Smooth muscle cell (in vitro differentiated cells): ENCODE data around the gene PPIE. TPM values are rescaled to one million over a fixed set of nuclear protein-coding genes. Genes with fewer than 3 reads are reported as not detected.

Experiments used
- DNase-seq: peaks from one replicate; lab custom pipeline; 2025; ENCODE audit not compliant: unreplicated experiment; lab: John Stamatoyannopoulos, UW
- H2AFZ ChIP-seq: fragments of 200-600 bp; sonication (generic); 2 replicates; pipeline ENCODE4 v1.6.0; 2016; ENCODE audit warnings: antibody characterized with exemption, low read depth, mild to moderate bottlenecking
- H3F3A ChIP-seq: fragments of 200-600 bp; sonication (generic); 2 replicates; pipeline ENCODE4 v1.6.0; 2017; ENCODE audit warnings: antibody characterized with exemption, low read depth
- H3K27ac ChIP-seq: fragments of 200-600 bp; sonication (generic); 2 replicates; pipeline ENCODE4 v1.5.1; 2016; ENCODE audit warnings: low read depth, mild to moderate bottlenecking
- H3K27me3 ChIP-seq: fragments of 200-600 bp; sonication (generic); 2 replicates; pipeline ENCODE4 v1.6.1; 2016; ENCODE audit warnings: low read depth, mild to moderate bottlenecking
- H3K36me3 ChIP-seq: fragments of 200-600 bp; sonication (generic); 2 replicates; pipeline ENCODE4 v1.5.1; 2016; ENCODE audit warnings: low read depth
- H3K4me1 ChIP-seq: fragments of 200-600 bp; sonication (generic); 2 replicates; pipeline ENCODE4 v1.5.1; 2016; ENCODE audit warnings: low read depth
- H3K4me2 ChIP-seq: fragments of 200-600 bp; sonication (generic); 2 replicates; pipeline ENCODE4 v1.6.0; 2016; ENCODE audit warnings: mild to moderate bottlenecking
- H3K4me3 ChIP-seq: fragments of 200-600 bp; sonication (generic); 2 replicates; pipeline ENCODE4 v1.5.1; 2016; ENCODE audit warnings: mild to moderate bottlenecking
- H3K79me2 ChIP-seq: fragments of 200-600 bp; sonication (generic); 2 replicates; pipeline ENCODE4 v1.6.0; 2016; ENCODE audit warnings: low read depth, mild to moderate bottlenecking
- H3K9ac ChIP-seq: fragments of 200-600 bp; sonication (generic); 2 replicates; pipeline ENCODE4 v1.6.0; 2016; ENCODE audit warnings: low read depth
- H3K9me3 ChIP-seq: fragments of 200-600 bp; sonication (generic); replicated peaks from 2 replicates; pipeline ENCODE4 v1.5.1; 2016; ENCODE audit warnings: low read depth
- H4K20me1 ChIP-seq: fragments of 200-600 bp; sonication (generic); 2 replicates; pipeline ENCODE4 v1.6.0; 2016; ENCODE audit warnings: low read depth
- CTCF ChIP-seq: fragments of 200-600 bp; sonication (generic); IDR thresholded peaks from 2 replicates; pipeline ENCODE4 v1.5.1; 2017; ENCODE audit warnings: borderline replicate concordance, mild to moderate bottlenecking, antibody characterized with exemption; ENCODE audit not compliant: insufficient read depth, poor library complexity, severe bottlenecking
- WGBS: methylation state at CpG from one replicate; pipeline ENCODE4 v1.1.7; 2016; ENCODE audit warnings: low lambda C conversion rate; 5-methylcytosine and 5-hydroxymethylcytosine counted together
- polyA plus RNA-seq: library from polyadenylated mRNA; unstranded; fragments of >200 nt; fragmentation: Nextera tagmentation; extraction: Ambion mirVana; gene quantifications from 2 replicates; pipeline ENCODE4 v1.2.1, GENCODE V29; 2016
- total RNA-seq: library from RNA; depleted of rRNA; stranded (reverse); fragments of >200 nt; gene quantifications from 2 replicates; pipeline ENCODE4 v1.2.3, GENCODE V29; 2014

PPIE gene
- total and polyA plus RNA-seq, 2 experiments from 2014 or later, result 47.8 to 62.0 TPM

GRCh38 chr1:39802496-39803260 is 64.0 kb downstream of the PPIE start:
- no peak overlapping the region for H3K27ac ChIP-seq
- no peak for DNase-seq
- H4K20me1 ChIP-seq, result no peaks in the 10 kb centered on the region
- no peaks in the 10 kb centered on the region for H3F3A ChIP-seq
- H3K4me2 ChIP-seq, result no peak overlapping the region
- H3K9me3 ChIP-seq, result peaks cover 3% of the 10 kb centered on the region
- H2AFZ ChIP-seq, result no peak overlapping the region
- no peak overlapping the region for H3K9ac ChIP-seq
- H3K36me3 ChIP-seq, result no peaks in the 10 kb centered on the region
- peaks cover 5% of the 10 kb centered on the region for H3K4me1 ChIP-seq
- H3K27me3 ChIP-seq, result no peaks in the 10 kb centered on the region
- 92% methylated on average over 14 of the region's 14 CpGs for WGBS
- H3K79me2 ChIP-seq, result no peaks in the 10 kb centered on the region
- H3K4me3 ChIP-seq, result no peak overlapping the region
- no peak for TF ChIP-seq CTCF

- H3K4me3 ChIP-seq, result no peak overlapping the region
- H3K36me3 ChIP-seq, result no peaks in the 10 kb centered on the region
- no peaks in the 10 kb centered on the region for H3K27me3 ChIP-seq
- no peak overlapping the region for H3K4me2 ChIP-seq
- no peak overlapping the region for H2AFZ ChIP-seq
- no peak overlapping the region for H3K27ac ChIP-seq
- peaks cover 3% of the 10 kb centered on the region for H3K9me3 ChIP-seq
- H4K20me1 ChIP-seq, result no peaks in the 10 kb centered on the region
- WGBS, result 93% methylated on average over 2 of the region's 2 CpGs
- no peaks in the 10 kb centered on the region for H3K79me2 ChIP-seq
- no peak for TF ChIP-seq CTCF
- no peak overlapping the region for H3K9ac ChIP-seq
- DNase-seq, result no peak
- H3K4me1 ChIP-seq, result peaks cover 2% of the 10 kb centered on the region
- H3F3A ChIP-seq, result no peaks in the 10 kb centered on the region
Observed at GRCh38 chr1:39805385-39805784, 66.7 kb downstream of the PPIE start.

GRCh38 chr1:39808784-39809517 is 70.3 kb downstream of the PPIE start:
- H4K20me1 ChIP-seq, result no peaks in the 10 kb centered on the region
- no peaks in the 10 kb centered on the region for H3K36me3 ChIP-seq
- H3K4me3 ChIP-seq, result no peak overlapping the region
- H3F3A ChIP-seq, result no peaks in the 10 kb centered on the region
- 87% methylated on average over 6 of the region's 8 CpGs for WGBS
- no peak for TF ChIP-seq CTCF
- no peak overlapping the region for H3K4me2 ChIP-seq
- no peaks in the 10 kb centered on the region for H3K4me1 ChIP-seq
- no peaks in the 10 kb centered on the region for H3K27me3 ChIP-seq
- no peak overlapping the region for H3K27ac ChIP-seq
- peaks cover 3% of the 10 kb centered on the region for H3K9me3 ChIP-seq
- no peak overlapping the region for H2AFZ ChIP-seq
- no peak overlapping the region for H3K9ac ChIP-seq
- H3K79me2 ChIP-seq, result no peaks in the 10 kb centered on the region
- DNase-seq, result no peak
